ENCODE measurements around the gene TRIM41.

TRIM41 gene

DNA sequence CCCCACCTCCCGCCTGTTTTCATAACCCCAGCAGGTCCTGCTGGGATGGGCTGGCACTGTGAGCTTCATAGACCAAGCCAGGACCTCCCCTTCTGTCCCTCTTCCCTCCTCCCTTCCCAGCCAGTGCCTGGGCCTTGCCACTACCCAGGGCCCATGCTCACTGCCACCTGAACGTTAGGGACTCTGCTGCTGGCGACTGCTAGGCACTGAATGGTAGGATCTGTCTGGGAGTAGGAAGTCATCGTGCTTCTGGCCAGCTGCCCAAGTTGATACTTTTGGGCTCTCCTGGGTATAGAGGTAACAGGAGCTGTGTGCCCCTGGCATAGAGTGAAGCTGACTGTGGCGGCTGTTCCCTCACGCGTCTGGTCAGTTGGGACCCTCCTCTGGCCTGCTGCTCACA lies 8.4 kb downstream of the TRIM41 start:
- no peak for DNase-seq (ENCODE audit: low read depth in 3 of 3, low spot score in 1 of 3)

GRCh38 chr5:181232593-181232992 lies 9.5 kb downstream of the TRIM41 start:
- no peak for DNase-seq (ENCODE audit: low read depth in 3 of 3, low spot score in 1 of 3)

- DNase-seq (ENCODE audit: low read depth in 3 of 3, low spot score in 1 of 3): no peak
Observed at GRCh38 chr5:181233088-181233800, 10.2 kb downstream of the TRIM41 start.

- DNase-seq (ENCODE audit: low read depth in 3 of 3, low spot score in 1 of 3): no peak
Observed at GRCh38 chr5:181233801-181234454, 10.8 kb downstream of the TRIM41 start.

- DNase-seq (ENCODE audit: low read depth in 3 of 3, low spot score in 1 of 3): no peak
Observed at GRCh38 chr5:181234455-181235306, 11.6 kb downstream of the TRIM41 start.

- no peak for DNase-seq (ENCODE audit: low read depth in 3 of 3, low spot score in 1 of 3)
Observed at GRCh38 chr5:181235323-181235688, 12.2 kb downstream of the TRIM41 start.

- no peak for DNase-seq (ENCODE audit: low read depth in 3 of 3, low spot score in 1 of 3)
Observed at GRCh38 chr5:181235689-181236366, 12.7 kb downstream of the TRIM41 start.

- no peak for DNase-seq (ENCODE audit: low read depth in 3 of 3, low spot score in 1 of 3)
Observed at GRCh38 chr5:181236471-181236870, 13.4 kb downstream of the TRIM41 start.

DNA sequence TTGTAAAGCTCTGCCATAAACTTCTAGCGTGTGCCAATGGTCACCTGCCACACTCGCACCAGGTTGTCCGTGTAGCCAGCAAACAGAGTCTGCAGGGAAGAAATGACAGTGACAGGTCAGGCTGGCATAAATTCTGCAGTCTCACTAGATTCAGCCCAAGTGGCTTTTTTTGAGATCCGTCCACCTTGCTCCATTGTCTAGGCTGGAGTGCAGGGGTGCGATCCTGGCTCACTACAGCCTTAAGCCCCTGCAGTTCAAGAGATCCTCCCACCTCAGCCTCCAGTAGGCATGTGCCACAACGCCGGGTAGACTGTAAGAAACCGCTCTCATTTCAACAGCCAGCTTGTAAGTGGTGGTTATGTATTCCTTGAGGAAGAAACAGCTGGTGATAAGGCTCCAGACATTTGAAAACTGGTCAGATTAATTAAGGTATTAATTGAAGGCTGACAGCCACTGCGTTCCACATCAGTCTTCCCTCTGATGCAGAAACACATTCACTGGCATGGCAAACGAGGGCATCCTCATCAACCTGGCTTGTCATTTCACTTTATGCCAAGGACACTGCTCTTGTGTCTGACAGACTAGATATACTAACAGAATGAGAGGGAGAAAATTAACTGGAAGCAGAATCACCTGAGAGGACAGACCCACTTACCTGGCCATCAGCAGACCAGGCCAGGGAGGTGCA lies 14.0 kb downstream of the TRIM41 start:
- no peak for DNase-seq (ENCODE audit: low read depth in 3 of 3, low spot score in 1 of 3)

DNA sequence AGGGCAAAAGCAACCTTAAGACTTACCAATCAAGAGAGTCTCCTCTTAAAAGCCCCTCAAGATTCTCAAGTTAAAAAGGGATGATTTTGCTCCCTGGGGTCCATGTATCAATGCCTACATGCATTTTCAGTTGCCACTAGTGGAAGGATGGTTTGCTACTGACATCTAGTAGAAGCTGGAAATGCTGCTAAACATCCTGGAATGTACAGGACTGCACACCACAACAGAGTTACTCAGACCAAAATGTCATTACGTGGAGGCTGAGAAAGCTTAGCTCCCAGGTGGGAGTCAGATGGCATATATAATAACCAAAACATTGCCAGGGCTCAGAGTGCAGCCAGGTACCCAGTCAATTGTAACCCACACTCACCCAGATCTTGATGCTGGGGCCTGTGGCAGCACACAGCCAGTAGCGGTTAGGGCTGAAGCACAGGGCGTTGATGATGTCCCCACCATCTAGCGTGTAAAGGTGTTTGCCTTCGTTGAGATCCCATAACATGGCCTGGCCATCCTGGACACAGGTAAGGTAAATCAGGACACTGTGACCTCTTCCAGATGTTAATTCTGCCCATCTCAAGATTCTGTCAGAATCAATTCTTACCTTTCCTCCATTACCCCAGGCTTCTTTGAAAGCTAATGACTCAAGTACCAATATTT lies 14.8 kb downstream of the TRIM41 start:
- DNase-seq (ENCODE audit: low read depth in 3 of 3, low spot score in 1 of 3): no peak

GRCh38 chr5:181239062-181239663 lies 16.1 kb downstream of the TRIM41 start:
- DNase-seq (ENCODE audit: low read depth in 3 of 3, low spot score in 1 of 3): no peak

- DNase-seq (ENCODE audit: low read depth in 3 of 3, low spot score in 1 of 3): no peak
Observed at GRCh38 chr5:181241393-181241975, 18.4 kb downstream of the TRIM41 start.

GRCh38 chr5:181242031-181242451 lies 19.0 kb downstream of the TRIM41 start:
- no peak for DNase-seq (ENCODE audit: low read depth in 3 of 3, low spot score in 1 of 3)

- no peak for DNase-seq (ENCODE audit: low read depth in 3 of 3, low spot score in 1 of 3)
Observed at GRCh38 chr5:181243018-181243563, 20.0 kb downstream of the TRIM41 start.

DNA sequence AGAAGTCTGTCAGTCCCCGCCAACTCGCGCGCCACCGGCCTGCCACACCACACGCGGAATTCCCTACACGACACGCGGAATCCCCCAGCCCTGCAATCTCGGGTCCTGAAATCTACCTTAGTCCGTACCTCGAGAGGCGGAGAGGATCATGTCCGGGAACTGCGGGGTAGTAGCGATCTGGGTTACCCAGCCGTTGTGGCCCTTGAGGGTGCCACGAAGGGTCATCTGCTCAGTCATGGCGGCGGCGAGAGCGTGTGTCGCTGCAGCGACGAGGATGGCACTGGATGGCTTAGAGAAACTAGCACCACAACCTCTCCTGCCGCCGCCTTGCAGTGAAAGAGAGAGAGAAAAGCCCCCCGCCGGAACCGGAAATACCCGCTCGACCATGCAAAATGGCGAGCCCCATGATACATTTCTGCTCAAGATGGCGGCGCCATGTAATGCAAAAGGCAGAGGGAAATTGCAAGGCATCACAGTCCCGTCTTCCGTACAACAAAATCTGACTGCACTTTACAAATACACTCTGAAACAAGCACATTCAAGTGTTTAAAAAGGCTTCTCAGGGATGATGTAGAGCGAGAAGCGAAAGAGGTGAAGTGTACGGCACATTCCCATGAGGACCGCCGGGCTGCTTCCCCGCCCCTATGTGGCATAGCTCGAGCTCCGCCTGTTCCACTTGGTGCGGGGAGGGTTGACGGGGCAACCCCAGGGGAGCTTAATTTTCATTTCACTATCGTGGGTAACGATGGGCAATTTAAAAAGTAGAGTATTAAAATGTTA lies 20.7 kb downstream of the TRIM41 start, which contains the start of gene RACK1:
Gene RACK1, minus strand, starts transcription at position 343 of the 780 bp plus-strand sequence. Its CDS starts 106 bp downstream, at position 237.
- DNase-seq (ENCODE audit: low read depth in 3 of 3, low spot score in 1 of 3): peak; percentile 72 to 78 (median 74)

GRCh38 chr5:181245427-181246275 lies 22.6 kb downstream of the TRIM41 start:
- DNase-seq (ENCODE audit: low read depth in 3 of 3, low spot score in 1 of 3): no peak
